ENCODE measurements around the gene LRRD1. TPM values are rescaled to one million over a fixed set of nuclear protein-coding genes. Genes with fewer than 3 reads are reported as not detected.

The LRRD1 gene
- total RNA-seq, 1 donor from 2014 or later, result 4.1 TPM

Other genes starting within 250 kb of the LRRD1 start
- 99.7 TPM for gene AKAP9, start 238.3 kb downstream of the LRRD1 start, total RNA-seq (ENCODE audit: insufficient read depth, low replicate concordance)
- 93.4 TPM for gene CYP51A1, start 44.7 kb downstream of the LRRD1 start, total RNA-seq (ENCODE audit: insufficient read depth, low replicate concordance)
- gene KRIT1, start 66.8 kb upstream of the LRRD1 start, total RNA-seq (ENCODE audit: insufficient read depth, low replicate concordance), result 82.3 TPM
- 57.3 TPM for gene ANKIB1, start 66.8 kb upstream of the LRRD1 start, total RNA-seq (ENCODE audit: insufficient read depth, low replicate concordance)

Measured in umbilical cord (tissue), 1 donor.